Esophagus squamous epithelium (tissue), 4 donors: ENCODE measurements around the gene RANBP1.

ENCODE experiments used
- POLR2A ChIP-seq, 4 donors: fragments of 450-650 bp; IDR thresholded peaks; one replicate each; pipeline ENCODE4 v1.6.1; 2017; ENCODE audit warnings: antibody characterized with exemption in 4 of 4, mild to moderate bottlenecking in 4 of 4, moderate library complexity in 3 of 4
- TF ChIP-seq, protein P1 (sequence below), 6 experiments: fragments of 450-650 bp in 4 of 6; fragments of 200-600 bp in 2 of 6; sonication (generic) in 2 of 6; IDR thresholded peaks; one replicate each; pipeline ENCODE4 v1.5.1; 2016 to 2019; ENCODE audit warnings: antibody characterized with exemption in 6 of 6, mild to moderate bottlenecking in 4 of 6, moderate library complexity in 4 of 6

DNA sequence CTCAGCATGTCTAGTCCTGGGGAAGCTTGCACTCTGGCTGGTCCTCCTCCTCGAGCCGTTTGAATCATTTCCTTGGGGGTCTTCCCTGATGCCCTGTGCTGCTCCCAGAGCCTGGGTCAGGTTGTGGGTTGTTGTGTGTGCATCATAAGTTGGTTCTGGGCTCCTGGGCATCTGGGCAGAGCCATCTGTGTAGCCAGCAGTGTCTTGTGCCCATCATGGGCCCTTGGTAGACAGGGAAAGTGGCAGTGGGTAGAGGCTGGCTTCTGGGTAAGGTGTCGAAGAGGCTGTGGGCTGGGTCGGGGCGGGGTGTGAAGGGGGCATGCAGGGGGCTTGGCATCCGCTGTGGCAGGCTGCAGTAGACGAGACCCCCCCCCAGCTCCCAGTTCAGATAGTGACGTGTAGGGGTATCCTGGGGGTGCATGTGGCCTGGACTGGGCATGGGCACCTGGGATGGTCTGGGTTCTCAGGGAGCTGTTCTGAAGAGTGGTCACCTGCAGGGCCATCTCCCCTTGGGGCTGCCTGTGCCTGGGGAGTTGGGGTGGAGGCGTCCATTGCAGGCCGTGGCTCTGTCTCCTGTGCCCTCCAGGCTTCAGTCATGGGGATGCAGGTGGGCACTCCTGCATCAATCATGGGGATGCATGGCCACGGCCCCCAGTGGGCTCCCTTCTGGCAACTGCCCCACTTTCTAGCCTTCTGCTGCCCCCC is 8.3 kb downstream of the RANBP1 start:
- TF ChIP-seq, protein P1, sequence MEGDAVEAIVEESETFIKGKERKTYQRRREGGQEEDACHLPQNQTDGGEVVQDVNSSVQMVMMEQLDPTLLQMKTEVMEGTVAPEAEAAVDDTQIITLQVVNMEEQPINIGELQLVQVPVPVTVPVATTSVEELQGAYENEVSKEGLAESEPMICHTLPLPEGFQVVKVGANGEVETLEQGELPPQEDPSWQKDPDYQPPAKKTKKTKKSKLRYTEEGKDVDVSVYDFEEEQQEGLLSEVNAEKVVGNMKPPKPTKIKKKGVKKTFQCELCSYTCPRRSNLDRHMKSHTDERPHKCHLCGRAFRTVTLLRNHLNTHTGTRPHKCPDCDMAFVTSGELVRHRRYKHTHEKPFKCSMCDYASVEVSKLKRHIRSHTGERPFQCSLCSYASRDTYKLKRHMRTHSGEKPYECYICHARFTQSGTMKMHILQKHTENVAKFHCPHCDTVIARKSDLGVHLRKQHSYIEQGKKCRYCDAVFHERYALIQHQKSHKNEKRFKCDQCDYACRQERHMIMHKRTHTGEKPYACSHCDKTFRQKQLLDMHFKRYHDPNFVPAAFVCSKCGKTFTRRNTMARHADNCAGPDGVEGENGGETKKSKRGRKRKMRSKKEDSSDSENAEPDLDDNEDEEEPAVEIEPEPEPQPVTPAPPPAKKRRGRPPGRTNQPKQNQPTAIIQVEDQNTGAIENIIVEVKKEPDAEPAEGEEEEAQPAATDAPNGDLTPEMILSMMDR (IDR thresholded peaks at IDR 0.05): no peak
- no peak for TF ChIP-seq POLR2A (IDR thresholded peaks at IDR 0.05)
